ENCODE data around the gene NPAS1. TPM values are rescaled to one million over a fixed set of nuclear protein-coding genes. Genes with fewer than 3 reads are reported as not detected.

NPAS1 gene
- total RNA-seq, 3 donors from 2014 or later: 2.5 TPM; not detected in 2

GRCh38 chr19:46975925-46976782, 43.5 kb upstream of the NPAS1 start:
- H3K27me3 ChIP-seq: no peaks in the 10 kb centered on the region
- peak; percentile 57 to 88 (median 73) for TF ChIP-seq POLR2AphosphoS5 (IDR thresholded peaks at IDR 0.05)
- no peak for TF ChIP-seq POLR2A (IDR thresholded peaks at IDR 0.05)
- no peaks in the 10 kb centered on the region for H3K36me3 ChIP-seq
- peaks cover 13 to 39% of the 10 kb centered on the region in 2 donors for H3K4me1 ChIP-seq
- DNase-seq (ENCODE audit: low spot score in 2 of 2): peak; percentile 84 to 92
- intact Hi-C loops (cut with DNase I; ENCODE audit: low total_unique reads): no loop called here
- peak overlapping the region; percentile 80 to 81 for H3K27ac ChIP-seq
- peak overlapping the region in 2 of 3 donors; percentile 2 for H3K4me3 ChIP-seq
- no peaks in the 10 kb centered on the region for H3K9me3 ChIP-seq

GRCh38 chr19:46976845-46977320, 42.8 kb upstream of the NPAS1 start:
- no peak for DNase-seq (ENCODE audit: low spot score in 2 of 2)
- H3K27ac ChIP-seq: peak overlapping the region; percentile 80 to 81
- H3K9me3 ChIP-seq: no peaks in the 10 kb centered on the region
- no peaks in the 10 kb centered on the region for H3K36me3 ChIP-seq
- peaks cover 13 to 47% of the 10 kb centered on the region in 2 donors for H3K4me1 ChIP-seq
- H3K27me3 ChIP-seq: no peaks in the 10 kb centered on the region
- peak overlapping the region in 1 of 3 donors; percentile 2 for H3K4me3 ChIP-seq
- intact Hi-C loops (cut with DNase I; ENCODE audit: low total_unique reads): no loop called here
- TF ChIP-seq POLR2A (IDR thresholded peaks at IDR 0.05) (no peak), POLR2AphosphoS5 (IDR thresholded peaks at IDR 0.05) (no peak), CTCF (IDR thresholded peaks at IDR 0.05) (no peak)

GRCh38 chr19:46977548-46977947, 42.1 kb upstream of the NPAS1 start:
- intact Hi-C loops (cut with DNase I; ENCODE audit: low total_unique reads): no loop called here

GRCh38 chr19:46978171-46978869, 41.3 kb upstream of the NPAS1 start:
- Histone ChIP-seq H3K4me1 (peaks cover 13 to 48% of the 10 kb centered on the region in 2 donors), H3K27ac (peak overlapping the region; percentile 80 to 81), H3K27me3 (no peaks in the 10 kb centered on the region), H3K36me3 (no peaks in the 10 kb centered on the region), H3K4me3 (no peak overlapping the region), H3K9me3 (no peaks in the 10 kb centered on the region)
- intact Hi-C loops (cut with DNase I; ENCODE audit: low total_unique reads): no loop called here
- no peak for TF ChIP-seq POLR2A (IDR thresholded peaks at IDR 0.05)
- no peak for TF ChIP-seq POLR2AphosphoS5 (IDR thresholded peaks at IDR 0.05)
- no peak for TF ChIP-seq CTCF (IDR thresholded peaks at IDR 0.05)
- DNase-seq (ENCODE audit: low spot score in 2 of 2): no peak

More at GRCh38 chr19:46977548-46977947, 42.1 kb upstream of the NPAS1 start:
- Histone ChIP-seq H3K36me3 (no peaks in the 10 kb centered on the region), H3K9me3 (no peaks in the 10 kb centered on the region), H3K4me3 (no peak overlapping the region), H3K27me3 (no peaks in the 10 kb centered on the region), H3K4me1 (peaks cover 13 to 48% of the 10 kb centered on the region in 2 donors), H3K27ac (peak overlapping the region; percentile 80 to 81)
- no peak for DNase-seq (ENCODE audit: low spot score in 2 of 2)
- TF ChIP-seq POLR2AphosphoS5 (IDR thresholded peaks at IDR 0.05): no peak
- TF ChIP-seq POLR2A (IDR thresholded peaks at IDR 0.05): no peak
- TF ChIP-seq CTCF (IDR thresholded peaks at IDR 0.05): no peak

GRCh38 chr19:46979126-46980105, 40.2 kb upstream of the NPAS1 start:
- H3K9me3 ChIP-seq: no peaks in the 10 kb centered on the region
- H3K27ac ChIP-seq: peak overlapping the region; percentile 80 to 81
- TF ChIP-seq POLR2AphosphoS5 (IDR thresholded peaks at IDR 0.05) (no peak), CTCF (IDR thresholded peaks at IDR 0.05) (no peak), POLR2A (IDR thresholded peaks at IDR 0.05) (no peak)
- peaks cover 13 to 48% of the 10 kb centered on the region in 2 donors for H3K4me1 ChIP-seq
- intact Hi-C loops (cut with DNase I; ENCODE audit: low total_unique reads): no loop called here
- no peaks in the 10 kb centered on the region for H3K27me3 ChIP-seq
- H3K36me3 ChIP-seq: no peaks in the 10 kb centered on the region
- DNase-seq (ENCODE audit: low spot score in 2 of 2): no peak
- H3K4me3 ChIP-seq: no peak overlapping the region
